ENCODE data around the gene F2RL2. TPM values are rescaled to one million over a fixed set of nuclear protein-coding genes. Genes with fewer than 3 reads are reported as not detected.

The F2RL2 gene
- total RNA-seq, 4 donors from 2014 or later = 0.87 to 2.4 TPM; not detected in 2

DNA sequence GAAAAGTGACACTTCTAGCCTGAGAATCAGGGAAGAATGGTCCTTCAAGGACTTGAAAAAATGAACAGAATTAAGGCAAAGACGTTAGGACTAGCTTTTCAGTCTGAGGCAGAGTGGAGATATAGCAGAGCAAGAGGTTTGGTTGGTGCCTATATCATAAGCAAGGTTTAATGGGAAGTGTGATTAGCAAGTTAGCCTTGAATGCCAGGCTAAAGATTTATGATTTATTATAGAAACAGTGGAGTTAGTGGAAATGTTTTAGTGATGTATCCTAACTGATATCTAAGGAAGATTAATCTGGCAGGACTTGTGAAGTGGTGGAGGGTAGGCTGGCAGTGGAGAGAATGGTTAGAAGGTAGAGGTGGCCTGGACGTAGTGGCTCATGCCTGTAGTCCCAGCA lies 7.0 kb downstream of the F2RL2 start:
- no peak overlapping the region for H3K27ac ChIP-seq
- WGBS, 2 donors = 86% methylated on average over 2 of the region's 2 CpGs
- H3K4me3 ChIP-seq = no peak overlapping the region
- no peak for TF ChIP-seq POLR2A (IDR thresholded peaks at IDR 0.05)
- TF ChIP-seq EP300 (IDR thresholded peaks at IDR 0.05) = no peak
- TF ChIP-seq, protein P1, sequence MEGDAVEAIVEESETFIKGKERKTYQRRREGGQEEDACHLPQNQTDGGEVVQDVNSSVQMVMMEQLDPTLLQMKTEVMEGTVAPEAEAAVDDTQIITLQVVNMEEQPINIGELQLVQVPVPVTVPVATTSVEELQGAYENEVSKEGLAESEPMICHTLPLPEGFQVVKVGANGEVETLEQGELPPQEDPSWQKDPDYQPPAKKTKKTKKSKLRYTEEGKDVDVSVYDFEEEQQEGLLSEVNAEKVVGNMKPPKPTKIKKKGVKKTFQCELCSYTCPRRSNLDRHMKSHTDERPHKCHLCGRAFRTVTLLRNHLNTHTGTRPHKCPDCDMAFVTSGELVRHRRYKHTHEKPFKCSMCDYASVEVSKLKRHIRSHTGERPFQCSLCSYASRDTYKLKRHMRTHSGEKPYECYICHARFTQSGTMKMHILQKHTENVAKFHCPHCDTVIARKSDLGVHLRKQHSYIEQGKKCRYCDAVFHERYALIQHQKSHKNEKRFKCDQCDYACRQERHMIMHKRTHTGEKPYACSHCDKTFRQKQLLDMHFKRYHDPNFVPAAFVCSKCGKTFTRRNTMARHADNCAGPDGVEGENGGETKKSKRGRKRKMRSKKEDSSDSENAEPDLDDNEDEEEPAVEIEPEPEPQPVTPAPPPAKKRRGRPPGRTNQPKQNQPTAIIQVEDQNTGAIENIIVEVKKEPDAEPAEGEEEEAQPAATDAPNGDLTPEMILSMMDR (IDR thresholded peaks at IDR 0.05) = no peak
- H3K9me3 ChIP-seq = no peaks in the 10 kb centered on the region
- H3K4me1 ChIP-seq = no peaks in the 10 kb centered on the region
- no peaks in the 10 kb centered on the region for H3K36me3 ChIP-seq
- DNase-seq (ENCODE audit: low spot score in 2 of 2) = no peak
- H3K27me3 ChIP-seq = no peaks in the 10 kb centered on the region

DNA sequence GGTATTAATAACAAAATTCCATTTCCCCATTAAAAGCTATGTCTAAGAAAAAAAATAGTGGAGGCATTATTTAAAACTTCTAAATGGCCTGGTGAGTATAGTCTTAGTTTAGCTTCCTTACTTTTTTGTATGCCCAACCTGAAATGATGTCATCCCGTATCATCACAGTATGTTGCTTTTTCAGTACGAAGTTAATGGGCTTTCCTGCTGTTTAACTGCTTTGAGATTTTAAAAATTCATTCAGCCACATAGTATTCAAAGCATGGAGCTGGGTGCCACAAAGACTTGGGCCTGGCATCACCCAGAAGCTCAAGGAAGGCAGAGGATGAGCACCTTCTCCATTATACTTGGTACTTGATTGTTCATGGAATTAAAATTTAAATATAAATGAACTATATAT lies 7.4 kb downstream of the F2RL2 start:
- H3K27ac ChIP-seq = no peak overlapping the region
- no peaks in the 10 kb centered on the region for H3K9me3 ChIP-seq
- H3K36me3 ChIP-seq = no peaks in the 10 kb centered on the region
- no peak overlapping the region for H3K4me3 ChIP-seq
- WGBS, 2 donors = 66% methylated on average over 2 of the region's 2 CpGs
- H3K27me3 ChIP-seq = no peaks in the 10 kb centered on the region
- TF ChIP-seq, protein P1 (IDR thresholded peaks at IDR 0.05) = no peak
- TF ChIP-seq EP300 (IDR thresholded peaks at IDR 0.05) (no peak), POLR2A (IDR thresholded peaks at IDR 0.05) (no peak)
- no peak for DNase-seq (ENCODE audit: low spot score in 2 of 2)
- H3K4me1 ChIP-seq = no peaks in the 10 kb centered on the region

DNA sequence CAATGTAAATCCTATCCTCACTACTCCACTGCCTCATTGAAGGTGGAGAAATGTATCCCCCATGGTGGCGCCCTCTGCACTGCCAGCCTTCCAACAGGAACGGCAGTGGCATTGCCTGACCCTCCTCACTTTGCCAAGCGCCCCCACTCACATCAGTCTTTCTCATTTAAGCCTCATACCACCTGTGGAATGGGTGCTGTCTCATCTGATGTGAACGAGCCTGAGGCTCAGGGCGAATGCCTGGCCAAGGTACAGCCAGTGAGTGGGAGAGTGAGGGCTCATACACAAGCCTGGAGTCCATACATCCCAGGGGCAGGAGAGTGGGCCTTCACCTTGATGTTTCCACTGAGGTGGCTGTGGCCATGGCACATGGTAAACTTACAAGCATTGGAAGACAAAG lies 10.3 kb downstream of the F2RL2 start:
- Histone ChIP-seq H3K36me3 (no peaks in the 10 kb centered on the region), H3K9me3 (no peaks in the 10 kb centered on the region), H3K27ac (no peak overlapping the region), H3K27me3 (no peaks in the 10 kb centered on the region), H3K4me1 (peaks cover 0 to under 1% (median 0%) of the 10 kb centered on the region in 4 donors), H3K4me3 (no peak overlapping the region)
- TF ChIP-seq EP300 (IDR thresholded peaks at IDR 0.05) (no peak), POLR2A (IDR thresholded peaks at IDR 0.05) (no peak)
- TF ChIP-seq, protein P1 (IDR thresholded peaks at IDR 0.05) = no peak
- DNase-seq (ENCODE audit: low spot score in 2 of 2) = no peak
- WGBS, 2 donors = 66 to 69% methylated on average over 5 of the region's 5 CpGs

DNA sequence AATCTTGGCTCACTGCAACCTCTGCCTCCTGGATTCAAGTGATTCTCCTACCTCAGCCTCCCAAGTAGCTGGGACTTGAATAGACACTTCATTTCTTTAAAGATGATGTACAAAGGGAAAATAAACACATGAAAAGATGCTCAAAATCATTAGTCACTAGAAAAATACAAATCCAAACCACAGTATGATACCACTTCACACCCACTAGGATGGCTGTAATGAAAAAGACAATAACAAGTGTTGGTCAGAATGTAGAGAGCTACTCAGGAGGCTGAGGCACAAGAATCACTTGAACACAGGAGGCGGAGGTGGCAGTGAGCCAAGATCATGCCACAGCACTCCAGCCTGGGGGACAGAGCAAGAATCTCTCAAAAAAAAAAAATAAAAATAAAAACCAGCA lies 13.0 kb downstream of the F2RL2 start:
- H3K9me3 ChIP-seq = no peaks in the 10 kb centered on the region
- no peaks in the 10 kb centered on the region for H3K27me3 ChIP-seq
- no peaks in the 10 kb centered on the region for H3K36me3 ChIP-seq
- no peak for DNase-seq (ENCODE audit: low spot score in 2 of 2)
- TF ChIP-seq, protein P1 (IDR thresholded peaks at IDR 0.05) = no peak
- no peak for TF ChIP-seq EP300 (IDR thresholded peaks at IDR 0.05)
- H3K27ac ChIP-seq = no peak overlapping the region
- 73 to 94% methylated on average over 1 of the region's 1 CpG for WGBS, 2 donors
- H3K4me3 ChIP-seq = no peak overlapping the region
- peaks cover 0 to 11% (median 0%) of the 10 kb centered on the region in 4 donors for H3K4me1 ChIP-seq

DNA sequence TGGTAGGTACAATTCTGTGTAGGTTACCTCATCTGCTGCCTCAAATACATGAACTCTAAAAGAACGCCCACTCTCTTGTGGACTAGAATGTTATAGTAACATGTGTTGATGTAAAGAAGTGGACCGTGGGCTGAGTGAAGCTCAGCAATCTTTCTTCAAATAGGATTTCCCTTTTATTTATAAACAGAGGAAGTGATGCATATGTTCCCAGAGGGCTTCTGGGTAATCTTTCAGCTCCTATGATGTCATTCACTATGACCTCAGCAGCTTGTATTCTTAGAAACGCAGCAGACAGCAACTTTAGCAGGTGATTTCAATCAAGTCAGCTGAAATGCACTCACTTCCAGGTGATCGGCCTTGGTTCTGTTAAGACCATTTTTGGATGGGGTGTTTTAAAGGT lies 14.4 kb downstream of the F2RL2 start:
- no peaks in the 10 kb centered on the region for H3K9me3 ChIP-seq
- DNase-seq (ENCODE audit: low spot score in 2 of 2) = no peak
- H3K36me3 ChIP-seq = no peaks in the 10 kb centered on the region
- H3K27ac ChIP-seq = no peak overlapping the region
- no peak for TF ChIP-seq EP300 (IDR thresholded peaks at IDR 0.05)
- TF ChIP-seq, protein P1 (IDR thresholded peaks at IDR 0.05) = no peak
- 61 to 69% methylated on average over 4 of the region's 4 CpGs for WGBS, 2 donors
- H3K4me1 ChIP-seq = peaks cover 0 to 11% (median 0%) of the 10 kb centered on the region in 4 donors
- no peaks in the 10 kb centered on the region for H3K27me3 ChIP-seq
- no peak overlapping the region for H3K4me3 ChIP-seq

Measured in tibial nerve (tissue), 4 donors.